Keratinocyte (primary cell): ENCODE results near the gene STEAP1B.

ENCODE experiments used
- EZH2 ChIP-seq: IDR thresholded peaks from one replicate; pipeline ENCODE4 v1.6.1; 2012; ENCODE audit warnings: inconsistent platforms, mild to moderate bottlenecking, low read length, moderate library complexity
- TF ChIP-seq, protein P1 (sequence below), 3 experiments: IDR thresholded peaks in 1 of 3; conservative IDR thresholded peaks in 1 of 3; optimal IDR thresholded peaks in 1 of 3; 2 replicates in 2 of 3; 3 replicates in 1 of 3; pipeline versions ENCODE3 to v1.5.1; 2011; ENCODE audit warnings: low read length in 3 of 3, mild to moderate bottlenecking in 3 of 3, moderate library complexity in 2 of 3, control low read depth in 1 of 3, inconsistent platforms in 1 of 3; ENCODE audit not compliant: insufficient read depth in 2 of 3; ENCODE audit errors: extremely low read depth in 1 of 3

DNA sequence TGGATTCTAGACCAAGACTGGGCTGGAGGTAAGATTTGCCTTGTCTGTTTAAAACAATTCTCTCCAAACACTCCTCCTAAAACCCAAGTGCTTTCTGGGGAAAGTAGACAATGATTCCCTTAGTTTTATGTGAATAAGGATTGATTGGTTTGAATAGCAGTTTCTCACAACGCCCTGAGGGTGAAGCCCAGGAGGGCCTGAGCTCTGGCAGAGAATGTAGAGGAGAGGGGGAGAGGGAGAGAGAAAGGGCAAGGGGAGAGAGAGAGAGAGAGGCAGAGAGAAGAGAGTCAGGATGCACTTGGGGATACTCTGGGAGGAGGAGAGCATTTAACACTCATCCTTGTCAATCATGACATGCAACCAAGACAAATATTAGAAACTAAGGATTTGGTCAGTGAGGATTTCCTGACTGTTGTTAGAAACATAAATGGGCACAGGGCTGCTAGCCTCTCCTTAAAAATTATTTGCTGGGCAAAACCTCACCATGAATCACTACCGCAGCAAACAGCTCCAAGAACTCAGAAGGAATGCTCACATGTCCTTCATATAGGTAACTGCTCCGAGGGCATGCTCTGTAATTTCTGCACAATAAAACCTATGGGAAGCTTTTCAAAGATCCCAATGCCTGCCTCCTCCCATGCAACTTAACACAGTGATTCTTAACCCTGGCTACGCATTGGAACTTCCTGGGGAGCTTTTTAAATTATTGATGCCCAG lies 87.9 kb downstream of the STEAP1B start:
- TF ChIP-seq, protein P1, sequence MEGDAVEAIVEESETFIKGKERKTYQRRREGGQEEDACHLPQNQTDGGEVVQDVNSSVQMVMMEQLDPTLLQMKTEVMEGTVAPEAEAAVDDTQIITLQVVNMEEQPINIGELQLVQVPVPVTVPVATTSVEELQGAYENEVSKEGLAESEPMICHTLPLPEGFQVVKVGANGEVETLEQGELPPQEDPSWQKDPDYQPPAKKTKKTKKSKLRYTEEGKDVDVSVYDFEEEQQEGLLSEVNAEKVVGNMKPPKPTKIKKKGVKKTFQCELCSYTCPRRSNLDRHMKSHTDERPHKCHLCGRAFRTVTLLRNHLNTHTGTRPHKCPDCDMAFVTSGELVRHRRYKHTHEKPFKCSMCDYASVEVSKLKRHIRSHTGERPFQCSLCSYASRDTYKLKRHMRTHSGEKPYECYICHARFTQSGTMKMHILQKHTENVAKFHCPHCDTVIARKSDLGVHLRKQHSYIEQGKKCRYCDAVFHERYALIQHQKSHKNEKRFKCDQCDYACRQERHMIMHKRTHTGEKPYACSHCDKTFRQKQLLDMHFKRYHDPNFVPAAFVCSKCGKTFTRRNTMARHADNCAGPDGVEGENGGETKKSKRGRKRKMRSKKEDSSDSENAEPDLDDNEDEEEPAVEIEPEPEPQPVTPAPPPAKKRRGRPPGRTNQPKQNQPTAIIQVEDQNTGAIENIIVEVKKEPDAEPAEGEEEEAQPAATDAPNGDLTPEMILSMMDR (optimal IDR thresholded peaks at IDR 0.05 in 1 of 3, IDR thresholded peaks at IDR 0.05 in 1 of 3, conservative IDR thresholded peaks at IDR 0.05 in 1 of 3; ENCODE audit: extremely low read depth in 1 of 3, insufficient read depth in 2 of 3, low read length in 3 of 3), result no peak
- TF ChIP-seq EZH2, result no peak
